H1 (cell line): Measurements from ENCODE around the gene YTHDC2. TPM values are rescaled to one million over a fixed set of nuclear protein-coding genes. Genes with fewer than 3 reads are reported as not detected.

Experiments
- CTCF ChIA-PET: fragments of 300-600 bp; sonication (Branson Sonifier 250); formaldehyde crosslinking; loops from one replicate; lab custom pipeline; 2021; ENCODE audit not compliant: partially characterized antibody; lab: Charles Lee
- POLR2A ChIA-PET: fragments of 300-600 bp; sonication (Branson Sonifier 250); formaldehyde crosslinking; loops from one replicate; lab custom pipeline; 2021; ENCODE audit warnings: inconsistent platforms; ENCODE audit not compliant: partially characterized antibody; lab: Charles Lee
- DNase-seq, 2 experiments: peaks; one replicate each; pipeline versions ENCODE4 v3.0.0 to v3.0.0-alpha.2; 2010 to 2022; ENCODE audit warnings: low spot score in 2 of 2, low read depth in 1 of 2, mixed read lengths in 1 of 2
- FAIRE-seq: peaks from 2 replicates; lab custom pipeline; 2011; peaks lifted over from hg19 to GRCh38; lab: Jason Lieb, UNC
- H2AFZ ChIP-seq: 2 replicates; pipeline ENCODE4 v1.8.1; 2012; ENCODE audit warnings: low read length, inconsistent platforms
- H2AK5ac ChIP-seq: 2 replicates; pipeline ENCODE4 v1.6.1; 2013; ENCODE audit warnings: low read depth, low read length
- H2BK120ac ChIP-seq: replicated peaks from 2 replicates; pipeline ENCODE3; 2013; ENCODE audit warnings: low read depth, low read length, inconsistent platforms
- H2BK12ac ChIP-seq: 2 replicates; pipeline ENCODE4 v1.6.1; 2013; ENCODE audit warnings: low read depth, low read length
- H2BK15ac ChIP-seq: 2 replicates; pipeline ENCODE4 v1.6.1; 2013; ENCODE audit warnings: low read length
- H2BK20ac ChIP-seq: 2 replicates; pipeline ENCODE4 v1.6.1; 2013; ENCODE audit warnings: low read length
- H2BK5ac ChIP-seq: 2 replicates; pipeline ENCODE4 v1.6.1; 2013; ENCODE audit warnings: low read depth, low read length
- H3K14ac ChIP-seq: 2 replicates; pipeline ENCODE4 v1.6.1; 2013; ENCODE audit warnings: inconsistent platforms; ENCODE audit not compliant: insufficient read length
- H3K18ac ChIP-seq: 2 replicates; pipeline ENCODE4 v1.6.1; 2013; ENCODE audit warnings: low read length; ENCODE audit errors: extremely low read depth
- H3K23ac ChIP-seq: 2 replicates; pipeline ENCODE4 v1.6.1; 2013; ENCODE audit warnings: inconsistent platforms; ENCODE audit not compliant: insufficient read length
- H3K23me2 ChIP-seq: 2 replicates; pipeline ENCODE4 v1.6.1; 2013; ENCODE audit warnings: low read depth, low read length
- H3K27ac ChIP-seq: 2 replicates; pipeline ENCODE4 v1.6.1; 2011; ENCODE audit warnings: low read depth, low read length, inconsistent platforms
- H3K27me3 ChIP-seq, 4 experiments: replicated peaks in 1 of 4; 1 replicate in 1 of 4; 2 replicates in 3 of 4; pipeline versions ENCODE4 v1.6.1 to v1.8.1; 2011 to 2013; ENCODE audit warnings: low read length in 3 of 4, mild to moderate bottlenecking in 3 of 4, inconsistent platforms in 2 of 4, mixed read lengths in 2 of 4, moderate library complexity in 1 of 4; ENCODE audit not compliant: control insufficient read depth in 3 of 4, insufficient read depth in 3 of 4; ENCODE audit errors: extremely low read depth in 1 of 4
- H3K36me3 ChIP-seq, 4 experiments: 2 replicates each; pipeline versions ENCODE4 v1.6.1 to v1.8.1; 2011 to 2013; ENCODE audit warnings: mild to moderate bottlenecking in 4 of 4, low read length in 3 of 4, moderate library complexity in 2 of 4, control low read depth in 1 of 4, inconsistent platforms in 1 of 4; ENCODE audit not compliant: insufficient read depth in 4 of 4, control insufficient read depth in 2 of 4
- H3K4ac ChIP-seq: replicated peaks from 2 replicates; pipeline ENCODE3; 2013; ENCODE audit warnings: low read length, low read depth, mixed read lengths, inconsistent platforms; ENCODE audit not compliant: insufficient read length
- H3K4me1 ChIP-seq, 4 experiments: replicated peaks in 1 of 4; 1 replicate in 1 of 4; 2 replicates in 3 of 4; pipeline versions ENCODE4 v1.6.1 to v1.8.1; 2011 to 2013; ENCODE audit warnings: low read length in 3 of 4, inconsistent platforms in 2 of 4, mixed read lengths in 1 of 4; ENCODE audit not compliant: insufficient read depth in 4 of 4, control insufficient read depth in 3 of 4
- H3K4me2 ChIP-seq, 2 experiments: 2 replicates each; pipeline versions ENCODE4 v1.6.1 to v1.8.1; 2011 to 2013; ENCODE audit warnings: low read depth in 2 of 2, low read length in 2 of 2, control low read depth in 1 of 2, inconsistent platforms in 1 of 2, mild to moderate bottlenecking in 1 of 2; ENCODE audit not compliant: insufficient read depth in 1 of 2
- H3K4me3 ChIP-seq, 4 experiments: fragments of 200-600, 300-600 bp in 1 of 4; sonication (generic), shearing (Covaris generic), sonication (Bioruptor Twin) in 1 of 4; 2 replicates each; pipeline versions ENCODE4 v1.5.1 to v1.8.1; 2011 to 2016; ENCODE audit warnings: low read length in 4 of 4, low read depth in 3 of 4, control low read depth in 2 of 4, inconsistent platforms in 2 of 4, mild to moderate bottlenecking in 2 of 4, mixed read lengths in 1 of 4, moderate library complexity in 1 of 4; ENCODE audit not compliant: insufficient read depth in 2 of 4; ENCODE audit errors: extremely low read depth in 1 of 4
- H3K56ac ChIP-seq: replicated peaks from 2 replicates; pipeline ENCODE3; 2013; ENCODE audit warnings: low read depth, mild to moderate bottlenecking, mixed read lengths, low read length, inconsistent platforms; ENCODE audit not compliant: insufficient read length
- H3K79me1 ChIP-seq: 2 replicates; pipeline ENCODE4 v1.6.1; 2013; ENCODE audit warnings: low read depth, low read length, control low read depth
- H3K79me2 ChIP-seq, 2 experiments: 2 replicates each; pipeline versions ENCODE4 v1.6.1 to v1.8.1; 2012 to 2013; ENCODE audit warnings: low read length in 2 of 2, mild to moderate bottlenecking in 2 of 2, inconsistent platforms in 1 of 2; ENCODE audit not compliant: insufficient read depth in 2 of 2, control insufficient read depth in 1 of 2
- H3K9ac ChIP-seq, 4 experiments: replicated peaks in 1 of 4; 1 replicate in 1 of 4; 2 replicates in 3 of 4; pipeline versions ENCODE4 v1.6.1 to v1.8.1; 2011 to 2013; ENCODE audit warnings: low read depth in 3 of 4, low read length in 3 of 4, control low read depth in 2 of 4, mild to moderate bottlenecking in 2 of 4, moderate library complexity in 2 of 4, inconsistent platforms in 1 of 4; ENCODE audit errors: extremely low read depth in 1 of 4
- H3K9me3 ChIP-seq, 2 experiments: 2 replicates each; pipeline versions ENCODE4 v1.6.1 to v1.8.1; 2012 to 2013; ENCODE audit warnings: mild to moderate bottlenecking in 2 of 2, moderate library complexity in 2 of 2, control low read depth in 1 of 2, inconsistent platforms in 1 of 2, low read depth in 1 of 2, low read length in 1 of 2, mixed read lengths in 1 of 2; ENCODE audit not compliant: insufficient read depth in 2 of 2
- H4K20me1 ChIP-seq, 2 experiments: replicated peaks in 1 of 2; 2 replicates each; pipeline versions ENCODE3 to v1.8.1; 2011 to 2013; ENCODE audit warnings: inconsistent platforms in 2 of 2, low read length in 2 of 2, mild to moderate bottlenecking in 1 of 2; ENCODE audit not compliant: insufficient read depth in 2 of 2, control insufficient read depth in 1 of 2
- H4K5ac ChIP-seq: 2 replicates; pipeline ENCODE4 v1.6.1; 2013; ENCODE audit warnings: low read length, low read depth, mixed read lengths, inconsistent platforms; ENCODE audit not compliant: insufficient read length
- H4K8ac ChIP-seq: 2 replicates; pipeline ENCODE4 v1.8.0; 2013; ENCODE audit warnings: mild to moderate bottlenecking, moderate library complexity, low read length, inconsistent platforms; ENCODE audit not compliant: insufficient read depth; ENCODE audit errors: extremely low read depth
- H4K91ac ChIP-seq: replicated peaks from 2 replicates; pipeline ENCODE3; 2013; ENCODE audit warnings: low read length, mixed read lengths, inconsistent platforms; ENCODE audit not compliant: insufficient read length
- BCL11A ChIP-seq, 2 experiments: IDR thresholded peaks; one replicate each; pipeline ENCODE4 v1.6.1; 2011; ENCODE audit warnings: low read depth in 2 of 2, low read length in 2 of 2, mild to moderate bottlenecking in 2 of 2
- HDAC2 ChIP-seq, 2 experiments: fragments of 300-600 bp in 1 of 2; sonication (generic) in 1 of 2; IDR thresholded peaks; 2 replicates each; pipeline ENCODE4 v1.6.1; 2011 to 2012; ENCODE audit warnings: low read depth in 2 of 2, low read length in 2 of 2, mild to moderate bottlenecking in 2 of 2, moderate library complexity in 2 of 2, borderline replicate concordance in 1 of 2, inconsistent platforms in 1 of 2
- JUN ChIP-seq: IDR thresholded peaks from 2 replicates; pipeline ENCODE4 v1.6.1; 2011; ENCODE audit warnings: low read depth, mild to moderate bottlenecking, improper control_type of control experiment, low read length
- USF2 ChIP-seq: IDR thresholded peaks from 2 replicates; pipeline ENCODE4 v1.6.1; 2011; ENCODE audit warnings: low read length, improper control_type of control experiment
- WGBS, 2 experiments: shearing (Covaris generic) in 1 of 2; methylation state at CpG; one replicate each; pipeline versions ENCODE4 v1.1.6 to v1.1.7; 2013 to 2015; ENCODE audit warnings: low lambda C conversion rate in 2 of 2, mixed read lengths in 2 of 2, inconsistent platforms in 1 of 2, low coverage in 1 of 2, missing lambda C conversion rate in 1 of 2; ENCODE audit not compliant: insufficient replicate concordance in 2 of 2, insufficient coverage in 1 of 2, insufficient read length in 1 of 2; ENCODE audit errors: extremely low coverage in 1 of 2, missing lambda C conversion rate in 1 of 2; 5-methylcytosine and 5-hydroxymethylcytosine counted together
- polyA plus RNA-seq, 7 experiments: library from polyadenylated mRNA; depleted of rRNA in 3 of 7; stranded (reverse) in 5 of 7; unstranded in 2 of 7; fragments of >200 nt in 5 of 7; fragments of 200-250 nt in 2 of 7; gene quantifications; 1 replicate in 5 of 7; 2 replicates in 1 of 7; 4 replicates in 1 of 7; pipeline versions ENCODE4 v1.2.1 to v1.2.3, GENCODE V29; 2011 to 2013; ENCODE audit warnings: missing spikeins in 2 of 7, mixed read lengths in 2 of 7
- total RNA-seq: library from RNA; stranded (reverse); fragmentation: NEBNext Ultra II Directional; extraction: Animal tissue kit (Norgen Biotek cat#: 25700); gene quantifications from 2 replicates; pipeline ENCODE4 v1.2.1, GENCODE V29; 2021

Gene YTHDC2
- total and polyA plus RNA-seq, 2 of the 8 experiments (the other 6 are each of a cell fraction or from before 2014, with no cell fraction given) = 4.3 to 20.1 TPM

- no peak overlapping the region for H3K23ac ChIP-seq
- TF ChIP-seq JUN = no peak
- no peak for TF ChIP-seq HDAC2 (IDR thresholded peaks at IDR 0.05; ENCODE audit: borderline replicate concordance in 1 of 2, low read depth in 2 of 2, low read length in 2 of 2)
- no peak for TF ChIP-seq BCL11A (IDR thresholded peaks at IDR 0.05; ENCODE audit: low read depth in 2 of 2, low read length in 2 of 2)
- no peak for TF ChIP-seq USF2
These were observed 55.9 kb downstream of the YTHDC2 start for GRCh38 chr5:113569396-113569795.

More at GRCh38 chr5:113569396-113569795, 55.9 kb downstream of the YTHDC2 start:
- H3K9ac ChIP-seq = no peak overlapping the region
- no peaks in the 10 kb centered on the region for H4K20me1 ChIP-seq
- H3K27ac ChIP-seq = no peak overlapping the region
- no peak overlapping the region for H2BK120ac ChIP-seq
- H2BK12ac ChIP-seq = no peak overlapping the region
- no peak overlapping the region for H3K4ac ChIP-seq
- H3K4me3 ChIP-seq = no peak overlapping the region
- no peak overlapping the region for H3K4me2 ChIP-seq
- 0 out of 4 replicates have a peak, but pooled peaks cover 0 to 4% of the 10 kb centered on the region in 2 experiments for H3K9me3 ChIP-seq
- peaks cover 0 to 16% (median under 1%) of the 10 kb centered on the region in 4 experiments; a peak in 5 of 8 replicates for H3K36me3 ChIP-seq
- FAIRE-seq = no peak
- DNase-seq = no peak
- no peak overlapping the region for H3K18ac ChIP-seq
- no peak overlapping the region for H2BK15ac ChIP-seq
- H3K56ac ChIP-seq = no peak overlapping the region
- no peak overlapping the region for H4K8ac ChIP-seq
- H3K79me2 ChIP-seq = no peaks in the 10 kb centered on the region
- H2BK5ac ChIP-seq = no peak overlapping the region
- 89% methylated on average over 5 of the region's 5 CpGs; no CpG with 5 or more reads in 1 of the 2 experiments for WGBS, 2 experiments
- H3K23me2 ChIP-seq = no peaks in the 10 kb centered on the region
- no peak overlapping the region for H2AFZ ChIP-seq
- H3K4me1 ChIP-seq = no peaks in the 10 kb centered on the region
- H2AK5ac ChIP-seq = no peak overlapping the region
- POLR2A ChIA-PET = no interaction called here
- H4K91ac ChIP-seq = no peak overlapping the region
- no peaks in the 10 kb centered on the region for H3K79me1 ChIP-seq
- CTCF ChIA-PET = interaction anchor here (1.6 kb wide), 1 partner anchor 23 kb away, joined by 3 read pairs; no protein-coding TSS in a partner anchor
- H3K14ac ChIP-seq = no peak overlapping the region
- no peak overlapping the region for H2BK20ac ChIP-seq
- no peaks in the 10 kb centered on the region for H3K27me3 ChIP-seq
- H4K5ac ChIP-seq = no peak overlapping the region
